Mesendoderm (in vitro differentiated cells): ENCODE measurements around the gene NEDD4.
"Not testable (repeated sequence)": the region's sequence is repeated elsewhere in the genome, so short reads cannot be mapped to it uniquely, and the experiment has no call there.

Experiments used
- DNase-seq: peaks from one replicate; pipeline ENCODE4 v3.0.0; 2013
- H2AK5ac ChIP-seq: 2 replicates; pipeline ENCODE4 v1.6.1; 2013; ENCODE audit warnings: low read length, inconsistent platforms
- H2BK120ac ChIP-seq: 2 replicates; pipeline ENCODE4 v1.6.1; 2013; ENCODE audit warnings: low read depth, mild to moderate bottlenecking, low read length, moderate library complexity, mixed read lengths
- H2BK15ac ChIP-seq: replicated peaks from 2 replicates; pipeline ENCODE4 v1.6.1; 2013; ENCODE audit warnings: low read depth, mild to moderate bottlenecking, moderate library complexity
- H2BK5ac ChIP-seq: 2 replicates; pipeline ENCODE4 v1.6.1; 2013; ENCODE audit warnings: low read length, inconsistent platforms
- H3K18ac ChIP-seq: 2 replicates; pipeline ENCODE4 v1.6.1; 2013; ENCODE audit warnings: mild to moderate bottlenecking, low read length, mixed read lengths
- H3K23ac ChIP-seq: one replicate; pipeline ENCODE4 v1.6.1; 2013; ENCODE audit warnings: low read length
- H3K27ac ChIP-seq: 2 replicates; pipeline ENCODE4 v1.5.1; 2013; ENCODE audit warnings: low read depth, mild to moderate bottlenecking, inconsistent platforms, low read length, moderate library complexity
- H3K27me3 ChIP-seq: 2 replicates; pipeline ENCODE4 v1.6.1; 2013; ENCODE audit warnings: low read length, control low read depth, mild to moderate bottlenecking, inconsistent platforms; ENCODE audit not compliant: insufficient read depth, poor library complexity
- H3K36me3 ChIP-seq: 2 replicates; pipeline ENCODE4 v1.6.1; 2013; ENCODE audit warnings: low read length, inconsistent platforms; ENCODE audit not compliant: control insufficient read depth, insufficient read depth
- H3K4ac ChIP-seq: one replicate; pipeline ENCODE4 v1.6.1; 2013; ENCODE audit warnings: low read depth, mild to moderate bottlenecking, low read length, moderate library complexity
- H3K4me1 ChIP-seq: 2 replicates; pipeline ENCODE4 v1.6.1; 2013; ENCODE audit warnings: low read depth, low read length, inconsistent platforms; ENCODE audit not compliant: control insufficient read depth
- H3K4me2 ChIP-seq: 2 replicates; pipeline ENCODE4 v1.6.1; 2013; ENCODE audit warnings: low read length
- H3K4me3 ChIP-seq: 2 replicates; pipeline ENCODE4 v1.5.1; 2013; ENCODE audit warnings: mild to moderate bottlenecking, low read length
- H3K56ac ChIP-seq: one replicate; pipeline ENCODE4 v1.6.1; 2013; ENCODE audit warnings: low read length
- H3K79me1 ChIP-seq: 2 replicates; pipeline ENCODE4 v1.6.1; 2013; ENCODE audit warnings: low read length, inconsistent platforms
- H3K79me2 ChIP-seq: 2 replicates; pipeline ENCODE4 v1.6.1; 2013; ENCODE audit warnings: mild to moderate bottlenecking, low read length; ENCODE audit not compliant: control insufficient read depth, insufficient read depth
- H3K9ac ChIP-seq: 2 replicates; pipeline ENCODE4 v1.6.1; 2013; ENCODE audit warnings: low read length, inconsistent platforms
- H4K5ac ChIP-seq: one replicate; pipeline ENCODE4 v1.6.1; 2013; ENCODE audit warnings: low read length
- H4K8ac ChIP-seq: one replicate; pipeline ENCODE4 v1.6.1; 2013; ENCODE audit warnings: low read depth, mild to moderate bottlenecking, control low read depth, low read length, moderate library complexity
- WGBS: extraction: QIAGEN DNeasy Blood & Tissue Kit; methylation state at CpG from one replicate; pipeline ENCODE4 v1.1.7; 2013; ENCODE audit warnings: low lambda C conversion rate, missing lambda C conversion rate; ENCODE audit not compliant: insufficient coverage; ENCODE audit errors: extremely low coverage; 5-methylcytosine and 5-hydroxymethylcytosine counted together

The NEDD4 gene

DNA sequence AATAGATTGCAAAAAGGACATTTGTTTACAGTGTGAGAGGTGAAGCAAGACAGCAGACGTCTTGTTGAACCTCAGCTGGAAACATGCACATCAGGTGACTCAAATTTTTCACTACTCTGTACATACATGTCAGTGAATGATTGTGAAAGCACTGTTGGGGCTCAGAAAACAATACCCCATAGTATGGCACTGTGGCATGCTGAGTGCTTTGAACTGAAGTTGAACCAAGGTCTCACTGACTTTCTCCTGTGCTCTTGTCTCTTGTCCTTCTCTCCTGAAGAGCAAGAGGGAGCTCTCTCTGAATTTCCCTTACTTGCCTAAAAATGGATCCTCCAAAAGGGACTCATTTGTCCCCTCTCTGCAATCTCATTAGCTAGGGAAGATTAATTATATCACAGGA lies 24.5 kb upstream of the NEDD4 start:
- Histone ChIP-seq H3K4me2 (no peak overlapping the region), H3K79me1 (no peaks in the 10 kb centered on the region), H2AK5ac (no peak overlapping the region), H3K23ac (no peak overlapping the region), H3K4me1 (no peaks in the 10 kb centered on the region), H3K56ac (no peak overlapping the region), H3K27me3 (no peaks in the 10 kb centered on the region), H3K79me2 (no peaks in the 10 kb centered on the region), H3K18ac (no peak overlapping the region), H3K27ac (no peak overlapping the region), H3K36me3 (no peaks in the 10 kb centered on the region), H3K4me3 (no peak overlapping the region), H4K8ac (no peak overlapping the region), H2BK15ac (no peak overlapping the region), H2BK120ac (no peak overlapping the region), H3K9ac (no peak overlapping the region), H2BK5ac (no peak overlapping the region), H3K4ac (no peak overlapping the region), H4K5ac (no peak overlapping the region)
- WGBS, result no CpG with 5 or more reads among the region's 1 CpG
- DNase-seq, result peak; percentile 16

DNA sequence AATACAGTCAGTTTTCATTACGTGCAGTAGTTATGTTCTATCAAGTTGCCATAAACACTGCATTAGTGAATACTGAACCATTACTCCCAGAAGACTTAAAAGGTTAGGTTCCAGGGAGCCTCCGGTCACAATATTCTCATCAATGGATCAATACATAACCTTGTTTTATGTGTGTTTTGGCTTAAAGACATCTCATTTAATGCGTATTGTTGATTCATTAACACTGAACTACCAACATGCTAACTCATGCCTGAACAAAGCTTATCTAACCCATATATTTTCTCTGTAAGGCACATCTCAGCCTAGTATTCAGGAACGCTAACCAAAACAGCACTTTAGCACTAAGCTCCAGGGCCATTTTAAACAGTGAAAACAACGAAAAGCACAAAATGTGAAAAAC lies 24.1 kb upstream of the NEDD4 start:
- no peak overlapping the region for H2AK5ac ChIP-seq
- H3K4ac ChIP-seq, result no peak overlapping the region
- H3K9ac ChIP-seq, result no peak overlapping the region

DNA sequence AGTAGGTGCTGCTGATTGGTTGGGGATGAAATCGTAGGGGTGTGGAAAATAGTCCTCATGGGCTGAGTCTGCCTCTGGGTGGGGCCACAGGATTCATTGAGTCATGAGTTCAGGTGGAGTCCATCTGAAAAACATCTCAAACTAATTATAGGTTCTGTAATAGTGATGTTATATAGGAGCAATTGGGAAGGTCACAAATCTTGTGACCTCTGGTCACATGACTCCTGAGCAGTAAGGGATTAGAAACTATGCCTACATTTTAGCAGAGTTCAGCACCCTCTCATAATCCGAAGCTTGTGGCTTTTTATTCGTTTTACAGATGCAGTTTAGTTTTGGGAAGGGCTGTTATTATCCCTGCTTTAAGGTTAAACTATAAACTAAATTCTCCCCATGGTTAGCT lies 22.9 kb upstream of the NEDD4 start:
- H3K36me3 ChIP-seq, result no peaks in the 10 kb centered on the region
- H3K56ac ChIP-seq, result no peak overlapping the region
- no peak overlapping the region for H3K23ac ChIP-seq
- no peak overlapping the region for H2AK5ac ChIP-seq
- no peak overlapping the region for H2BK5ac ChIP-seq
- DNase-seq, result no peak
- no peaks in the 10 kb centered on the region for H3K79me1 ChIP-seq
- no peak overlapping the region for H4K5ac ChIP-seq
- H3K9ac ChIP-seq, result no peak overlapping the region
- no CpG with 5 or more reads among the region's 3 CpGs for whole genome bisulfite sequencing
- no peak overlapping the region for H2BK120ac ChIP-seq
- no peak overlapping the region for H3K4me3 ChIP-seq
- H3K79me2 ChIP-seq, result no peaks in the 10 kb centered on the region
- no peak overlapping the region for H3K27ac ChIP-seq
- H3K18ac ChIP-seq, result no peak overlapping the region
- H3K4ac ChIP-seq, result no peak overlapping the region
- no peak overlapping the region for H3K4me2 ChIP-seq
- H2BK15ac ChIP-seq, result no peak overlapping the region
- H3K27me3 ChIP-seq, result no peaks in the 10 kb centered on the region
- no peaks in the 10 kb centered on the region for H3K4me1 ChIP-seq
- no peak overlapping the region for H4K8ac ChIP-seq

More for the DNA sequence above, 24.1 kb upstream of the NEDD4 start:
- Histone ChIP-seq H3K79me1 (no peaks in the 10 kb centered on the region), H4K5ac (no peak overlapping the region), H2BK15ac (no peak overlapping the region), H3K23ac (no peak overlapping the region), H3K27me3 (no peaks in the 10 kb centered on the region), H3K79me2 (no peaks in the 10 kb centered on the region), H4K8ac (no peak overlapping the region), H3K4me1 (no peaks in the 10 kb centered on the region), H2BK5ac (no peak overlapping the region), H3K27ac (no peak overlapping the region), H3K4me3 (no peak overlapping the region), H3K4me2 (no peak overlapping the region), H2BK120ac (no peak overlapping the region), H3K36me3 (no peaks in the 10 kb centered on the region), H3K56ac (no peak overlapping the region), H3K18ac (no peak overlapping the region)
- no CpG with 5 or more reads among the region's 5 CpGs for WGBS
- DNase-seq, result no peak

DNA sequence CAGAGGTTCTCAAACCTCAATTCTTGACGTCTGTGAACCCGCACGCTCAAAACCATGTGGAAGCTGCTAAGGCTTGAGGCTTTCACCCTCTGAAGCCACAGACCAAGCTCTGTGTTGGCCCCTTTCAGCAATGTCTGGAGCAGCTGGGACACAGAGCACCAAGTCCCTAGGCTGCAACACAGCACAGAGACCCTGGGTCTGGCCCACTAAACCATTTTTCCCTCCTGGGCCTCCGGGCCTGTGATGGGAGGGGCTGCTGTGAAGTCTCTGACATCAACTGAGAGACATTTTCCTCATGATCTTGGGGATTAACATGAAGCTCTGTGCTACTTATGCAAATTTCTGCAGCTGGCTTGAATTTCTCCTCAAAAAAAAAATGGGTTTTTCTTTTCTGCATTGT lies 21.3 kb upstream of the NEDD4 start:
- no peak overlapping the region for H3K56ac ChIP-seq
- no peak for DNase-seq
- no peaks in the 10 kb centered on the region for H3K27me3 ChIP-seq
- H3K79me2 ChIP-seq, result no peaks in the 10 kb centered on the region
- no peak overlapping the region for H2BK15ac ChIP-seq
- H3K4me2 ChIP-seq, result no peak overlapping the region
- no peak overlapping the region for H3K4ac ChIP-seq
- H3K27ac ChIP-seq, result no peak overlapping the region
- H2BK5ac ChIP-seq, result no peak overlapping the region
- no peak overlapping the region for H3K23ac ChIP-seq
- no peak overlapping the region for H2BK120ac ChIP-seq
- no peaks in the 10 kb centered on the region for H3K4me1 ChIP-seq
- no peak overlapping the region for H2AK5ac ChIP-seq
- no peak overlapping the region for H4K5ac ChIP-seq
- H3K18ac ChIP-seq, result no peak overlapping the region
- H3K9ac ChIP-seq, result no peak overlapping the region
- no CpG with 5 or more reads among the region's 4 CpGs for WGBS
- no peaks in the 10 kb centered on the region for H3K79me1 ChIP-seq
- H3K4me3 ChIP-seq, result no peak overlapping the region
- no peak overlapping the region for H4K8ac ChIP-seq
- H3K36me3 ChIP-seq, result no peaks in the 10 kb centered on the region

DNA sequence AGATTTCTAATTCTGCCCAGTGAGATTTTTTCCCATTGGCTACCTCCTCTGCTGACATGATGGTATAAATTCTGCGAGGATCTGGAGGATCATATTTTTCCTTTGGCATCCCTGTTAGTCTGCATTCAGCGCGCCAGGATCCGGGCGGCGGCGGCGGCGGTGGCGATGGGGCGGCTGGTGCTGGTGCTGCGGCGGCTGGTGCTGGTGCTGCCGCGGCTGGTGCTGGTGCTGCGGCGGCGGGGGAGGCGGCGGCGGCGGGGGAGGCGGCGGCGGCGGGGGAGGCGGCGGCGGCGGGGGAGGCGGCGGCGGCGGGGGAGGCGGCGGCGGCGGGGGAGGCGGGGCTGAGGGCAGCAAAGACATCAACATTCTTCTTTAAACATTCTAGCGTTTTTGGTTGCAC lies 13.6 kb upstream of the NEDD4 start:
- not testable (repeated sequence) for H3K4me2 ChIP-seq, H2BK120ac ChIP-seq, H3K9ac ChIP-seq, H3K56ac ChIP-seq, H3K36me3 ChIP-seq, H2BK15ac ChIP-seq, H3K23ac ChIP-seq, H3K79me1 ChIP-seq, H3K79me2 ChIP-seq, DNase-seq, H3K27me3 ChIP-seq, H2BK5ac ChIP-seq, H4K5ac ChIP-seq, H3K4me1 ChIP-seq, H3K4me3 ChIP-seq, H4K8ac ChIP-seq, H3K18ac ChIP-seq, H3K27ac ChIP-seq, H2AK5ac ChIP-seq
- peak overlapping the region; percentile 3 for H3K4ac ChIP-seq
- WGBS, result no CpG with 5 or more reads among the region's 40 CpGs

DNA sequence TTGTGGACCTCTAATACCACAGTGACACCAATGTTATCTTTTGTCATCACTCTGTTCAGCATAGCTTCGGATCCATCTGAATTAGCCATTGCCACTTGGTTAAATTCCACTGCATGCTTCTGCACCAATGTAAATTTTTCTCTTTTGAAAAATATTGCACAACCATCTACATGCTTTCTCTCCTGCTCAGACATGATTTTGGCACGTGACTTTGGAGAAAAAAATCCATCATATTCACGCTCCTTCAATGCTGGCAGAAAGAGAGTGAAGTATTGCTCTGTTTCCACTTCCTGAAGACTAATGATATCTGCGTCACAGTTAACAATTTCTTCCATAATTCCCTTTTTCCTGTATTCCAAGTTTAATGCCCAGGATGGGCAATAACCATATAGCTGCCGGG lies 13.0 kb upstream of the NEDD4 start:
- not testable (repeated sequence) for H2BK120ac ChIP-seq, DNase-seq, H3K27ac ChIP-seq, H3K18ac ChIP-seq, H3K36me3 ChIP-seq, H4K5ac ChIP-seq, H2AK5ac ChIP-seq, H3K4me3 ChIP-seq, H4K8ac ChIP-seq, H3K79me1 ChIP-seq, H3K56ac ChIP-seq, H3K79me2 ChIP-seq, H2BK15ac ChIP-seq, H3K27me3 ChIP-seq, H3K23ac ChIP-seq, H3K4me2 ChIP-seq, H3K9ac ChIP-seq, H2BK5ac ChIP-seq, H3K4ac ChIP-seq, H3K4me1 ChIP-seq
- WGBS, result no CpG with 5 or more reads among the region's 5 CpGs
